Suprapubic skin (tissue), 3 donors: ENCODE measurements around the gene CHRNA4.

ENCODE experiments used
- CTCF ChIP-seq, 2 donors: fragments of 200-600 bp in 1 of 2; fragments of 450-650 bp in 1 of 2; sonication (generic) in 1 of 2; IDR thresholded peaks; one replicate each; pipeline ENCODE4 v1.5.1; 2016 to 2019; ENCODE audit warnings: antibody characterized with exemption in 2 of 2, mild to moderate bottlenecking in 1 of 2, moderate library complexity in 1 of 2
- POLR2AphosphoS5 ChIP-seq, 3 donors: sonication (generic); formaldehyde crosslinking; IDR thresholded peaks; one replicate each; pipeline ENCODE4 v1.6.1; 2017; ENCODE audit warnings: antibody characterized with exemption in 3 of 3

GRCh38 chr20:63372971-63373885, 12.1 kb upstream of the CHRNA4 start:
- TF ChIP-seq POLR2AphosphoS5 (IDR thresholded peaks at IDR 0.05) = no peak
- no peak for TF ChIP-seq CTCF (IDR thresholded peaks at IDR 0.05)
